BE2C (cell line): ENCODE measurements around the gene GLYATL1B.
A peak's percentile ranks its signal among the peaks of the same experiment; 100 is the strongest.

Source experiments
- DNase-seq: peaks from one replicate; pipeline ENCODE4 v3.0.0-alpha.2; 2020
- H3K27me3 ChIP-seq: fragments of 250-450 bp; sonication (Bioruptor Pico); 2 replicates; pipeline ENCODE4 v1.5.1; 2020; ENCODE audit warnings: mild to moderate bottlenecking
- H3K36me3 ChIP-seq: fragments of 250-450 bp; sonication (Bioruptor Pico); 2 replicates; pipeline ENCODE4 v1.5.1; 2020; ENCODE audit warnings: mild to moderate bottlenecking
- H3K4me1 ChIP-seq: fragments of 250-450 bp; sonication (Bioruptor Pico); 2 replicates; pipeline ENCODE4 v1.5.1; 2020
- H3K4me3 ChIP-seq: 2 replicates; pipeline ENCODE4 v1.5.1; 2011; ENCODE audit warnings: low read depth, low read length
- H3K9me3 ChIP-seq: fragments of 250-450 bp; sonication (Bioruptor Pico); 2 replicates; pipeline ENCODE4 v1.5.1; 2020
- CTCF ChIP-seq: IDR thresholded peaks from 2 replicates; pipeline ENCODE4 v1.5.1; 2012; ENCODE audit warnings: mild to moderate bottlenecking, low read depth, low read length

Gene GLYATL1B

DNA sequence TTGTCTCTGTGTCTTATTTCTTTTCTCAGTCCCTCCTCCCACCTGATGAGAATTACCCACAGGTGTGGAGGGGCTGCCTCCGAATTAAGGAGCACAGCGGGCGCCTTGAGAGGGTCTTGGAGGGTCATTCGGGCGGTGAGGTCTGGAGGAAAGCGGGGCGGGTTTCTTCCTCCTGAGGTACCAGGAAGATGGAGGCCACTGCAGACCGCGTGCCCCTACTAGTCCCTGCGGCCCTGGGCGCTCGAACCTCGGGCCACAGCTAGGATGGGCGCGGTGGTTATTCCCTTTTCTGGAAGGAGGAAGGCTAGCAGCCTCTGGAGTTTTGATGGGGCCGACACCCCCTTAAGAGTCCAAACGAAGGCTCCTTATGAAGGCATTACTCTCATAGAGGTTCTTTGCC is 51.1 kb downstream of the GLYATL1B start:
- H3K4me3 ChIP-seq = no peak overlapping the region
- no peaks in the 10 kb centered on the region for H3K27me3 ChIP-seq
- TF ChIP-seq CTCF = no peak
- no peaks in the 10 kb centered on the region for H3K4me1 ChIP-seq
- no peaks in the 10 kb centered on the region for H3K9me3 ChIP-seq
- no peak for DNase-seq
- H3K36me3 ChIP-seq = no peaks in the 10 kb centered on the region

DNA sequence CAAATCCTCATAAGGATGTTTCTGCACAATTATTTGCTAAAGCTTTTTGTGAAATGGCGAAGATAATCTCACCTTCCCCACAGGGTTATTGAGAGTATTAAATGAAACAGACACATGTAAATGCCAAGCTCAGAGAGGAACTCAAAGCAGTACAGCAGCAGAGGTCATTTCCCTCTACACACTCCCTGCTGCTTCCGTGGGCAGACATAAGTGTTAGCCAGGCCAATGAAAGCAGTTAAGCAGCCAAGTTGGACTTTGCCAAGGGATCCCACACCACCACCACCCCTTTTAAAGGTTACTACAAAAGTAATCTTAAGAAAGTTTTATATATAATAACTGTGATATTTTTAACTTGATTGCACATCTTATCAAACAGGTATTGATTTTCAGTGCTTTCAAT is 52.5 kb downstream of the GLYATL1B start:
- H3K36me3 ChIP-seq = no peaks in the 10 kb centered on the region
- no peaks in the 10 kb centered on the region for H3K27me3 ChIP-seq
- no peaks in the 10 kb centered on the region for H3K4me1 ChIP-seq
- DNase-seq = no peak
- H3K9me3 ChIP-seq = no peaks in the 10 kb centered on the region
- H3K4me3 ChIP-seq = no peak overlapping the region
- no peak for TF ChIP-seq CTCF

DNA sequence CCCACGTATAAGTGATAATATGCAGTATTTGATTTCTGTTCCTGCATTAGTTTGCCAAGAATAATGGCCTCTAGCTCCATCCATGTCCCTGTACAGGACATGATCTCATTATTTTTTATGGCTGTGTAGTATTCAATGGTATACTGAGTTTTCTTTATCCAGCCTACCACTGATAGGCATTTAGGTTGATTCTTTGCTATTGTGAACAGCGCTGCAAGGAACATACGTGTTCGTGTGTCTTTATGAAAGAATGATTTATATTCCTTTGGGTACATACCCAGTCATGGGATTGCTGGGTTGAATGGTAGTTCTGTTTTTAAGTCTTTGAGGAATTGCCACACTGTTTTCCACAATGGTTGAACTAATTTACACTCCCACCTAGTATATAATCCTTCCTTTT is 55.1 kb downstream of the GLYATL1B start:
- TF ChIP-seq CTCF = no peak
- peaks cover 7% of the 10 kb centered on the region; the same call in 1 of the 2 replicates for H3K27me3 ChIP-seq
- H3K36me3 ChIP-seq = no peaks in the 10 kb centered on the region
- no peaks in the 10 kb centered on the region for H3K9me3 ChIP-seq
- DNase-seq = no peak
- H3K4me3 ChIP-seq = no peak overlapping the region
- no peaks in the 10 kb centered on the region for H3K4me1 ChIP-seq

- Histone ChIP-seq H3K36me3 (no peaks in the 10 kb centered on the region), H3K4me1 (no peaks in the 10 kb centered on the region), H3K9me3 (no peaks in the 10 kb centered on the region), H3K4me3 (peak overlapping the region; percentile 71), H3K27me3 (peaks cover 7% of the 10 kb centered on the region; the same call in 1 of the 2 replicates)
- no peak for DNase-seq
- TF ChIP-seq CTCF = no peak
Observed at GRCh38 chr11:59141673-59142460, 55.8 kb downstream of the GLYATL1B start.

- Histone ChIP-seq H3K9me3 (no peaks in the 10 kb centered on the region), H3K4me3 (peak within 1 kb of the TSS; percentile 71), H3K4me1 (no peaks in the 10 kb centered on the region), H3K36me3 (no peaks in the 10 kb centered on the region), H3K27me3 (peaks cover 7% of the 10 kb centered on the region; the same call in 1 of the 2 replicates)
- DNase-seq = peak; percentile 36
- no peak for TF ChIP-seq CTCF
Observed at GRCh38 chr11:59142530-59143507, 56.7 kb downstream of the GLYATL1B start, which contains the start of gene FAM111A. TSS of gene FAM111A (plus strand) at chr11:59142856. CDS start at chr11:59148873, 6,017 bp downstream.
